Right cardiac atrium (tissue), 5 donors: ENCODE results near the gene BRD3. TPM values are rescaled to one million over a fixed set of nuclear protein-coding genes. Genes with fewer than 3 reads are reported as not detected.

Experiments
- polyA plus RNA-seq: library from polyadenylated mRNA; stranded (reverse); fragments of 200-250 nt; gene quantifications from one replicate; pipeline ENCODE4 v1.2.3, GENCODE V29; 2013
- total RNA-seq, 4 donors: library from RNA; stranded (reverse); fragmentation: NEBNext Ultra II Directional; extraction: Animal tissue kit (Norgen Biotek cat#: 25700); gene quantifications; one replicate each; pipeline ENCODE4 v1.2.1, GENCODE V29; 2021
- donor health status: healthy with polysubstance abuse.
- donor health status: DM: no; HTN: yes; CAD: no.
- donor health status: DM: no; HTN: no; CAD: no.
- donor health status: DM: no; HTN: yes; CAD: no; lungs with severe emphysema.
- donor health status: DM: yes; HTN: yes; CAD: no.

The BRD3 gene
- total and polyA plus RNA-seq, 5 donors: 13.0 to 37.3 (median 30.3) TPM

Other genes starting within 250 kb of the BRD3 start
- 10 to 100 TPM in 1 of 4 donors, 1 to 10 TPM in 3; 6.3 to 11.4 (median 8.2) TPM for gene VAV2, start 75.7 kb downstream of the BRD3 start, total RNA-seq
- gene VAV2, start 75.7 kb downstream of the BRD3 start, polyA plus RNA-seq: 4.7 TPM
- gene BRD3OS, start 42.5 kb downstream of the BRD3 start, total RNA-seq: 10 to 100 TPM in 3 of 4 donors, 1 to 10 TPM in 1; 9.2 to 12.1 (median 11.2) TPM
- gene BRD3OS, start 42.5 kb downstream of the BRD3 start, polyA plus RNA-seq: 4.7 TPM
- 10 to 100 TPM; 15.4 to 18.3 (median 17.7) TPM for gene WDR5, start 68.1 kb upstream of the BRD3 start, total RNA-seq
- 13.3 TPM for gene WDR5, start 68.1 kb upstream of the BRD3 start, polyA plus RNA-seq
- 100 to 1,000 TPM; 146 to 251 (median 243) TPM for gene RNU6ATAC, start 96.5 kb upstream of the BRD3 start, total RNA-seq
- gene RNU6ATAC, start 96.5 kb upstream of the BRD3 start, polyA plus RNA-seq: not detected